AG10803 (cell line): Measurements from ENCODE around the gene RPRD2.

Source experiments
- DNase-seq: peaks from one replicate; pipeline ENCODE4 v3.0.0; 2010; ENCODE audit warnings: low read depth
- H3K4me3 ChIP-seq: 2 replicates; pipeline ENCODE4 v1.5.1; 2011; ENCODE audit warnings: mild to moderate bottlenecking, low read length, control low read depth
- CTCF ChIP-seq: conservative IDR thresholded peaks from 2 replicates; pipeline ENCODE4 v1.5.1; 2011; ENCODE audit warnings: mild to moderate bottlenecking, low read length, control low read depth, inconsistent platforms

RPRD2 gene

GRCh38 chr1:150516050-150516591 is 152.2 kb downstream of the RPRD2 start:
- no peak for DNase-seq
- peak overlapping the region; percentile 66 for H3K4me3 ChIP-seq
- peak; percentile 7; the same call in 1 of the 2 replicates for TF ChIP-seq CTCF

- TF ChIP-seq CTCF, result peak; percentile 5; the same call in 1 of the 2 replicates
- no peak for DNase-seq
- H3K4me3 ChIP-seq, result no peak overlapping the region; the same call in 1 of the 2 replicates
Measured at GRCh38 chr1:150516616-150517015, 152.7 kb downstream of the RPRD2 start.

GRCh38 chr1:150521196-150521968 is 157.4 kb downstream of the RPRD2 start:
- no peak for DNase-seq
- no peak overlapping the region for H3K4me3 ChIP-seq
- no peak for TF ChIP-seq CTCF

GRCh38 chr1:150525348-150525747 is 161.4 kb downstream of the RPRD2 start:
- no peak for DNase-seq
- no peak overlapping the region for H3K4me3 ChIP-seq

More at GRCh38 chr1:150525348-150525747, 161.4 kb downstream of the RPRD2 start:
- TF ChIP-seq CTCF, result no peak
